C4-2B (cell line): ENCODE results near the gene HOXD8.

Source experiments
- CTCF ChIP-seq: fragments of 450-650 bp; conservative IDR thresholded peaks from 2 replicates; pipeline ENCODE4 v1.5.1; 2017; ENCODE audit warnings: mild to moderate bottlenecking
- ZFX ChIP-seq: fragments of 450-650 bp; IDR thresholded peaks from 2 replicates; pipeline ENCODE4 v1.6.1; 2017

GRCh38 chr2:176138526-176138922 is 9.0 kb downstream of the HOXD8 start:
- no peak for TF ChIP-seq CTCF
- TF ChIP-seq ZFX, result no peak
